Measurements from ENCODE around the gene CHGA.

The CHGA gene

GRCh38 chr14:92978229-92979021 is 55.5 kb downstream of the CHGA start:
- Histone ChIP-seq H3K9me3 (ENCODE audit: control insufficient read depth, insufficient read depth, low read length) (peaks cover 47% of the 10 kb centered on the region), H4K20me1 (ENCODE audit: control insufficient read depth, insufficient read depth, low read depth, low read length) (no peaks in the 10 kb centered on the region), H3K27me3 (ENCODE audit: control insufficient read depth, low read length) (no peaks in the 10 kb centered on the region), H3K79me2 (ENCODE audit: control insufficient read depth, low read length) (no peaks in the 10 kb centered on the region), H3K36me3 (ENCODE audit: control insufficient read depth, low read length) (peaks cover 3% of the 10 kb centered on the region; the same call in 1 of the 2 replicates), H3K4me3 (ENCODE audit: low read length) (no peak overlapping the region), H3K9me2 (replicated peaks; ENCODE audit: control insufficient read depth, low read length) (no peaks in the 10 kb centered on the region), H3K4me1 (ENCODE audit: control insufficient read depth, low read length) (peaks cover 9% of the 10 kb centered on the region), H3K4me2 (ENCODE audit: low read length) (no peak overlapping the region), H3K27ac (ENCODE audit: low read depth, low read length) (no peak overlapping the region), H3F3A (ENCODE audit: control insufficient read depth, insufficient read depth) (no peaks in the 10 kb centered on the region)
- no peak for TF ChIP-seq CTCF (IDR thresholded peaks at IDR 0.05; ENCODE audit: low read depth, low read length, poor library complexity, severe bottlenecking)
- no peak for TF ChIP-seq EZH2phosphoT487 (IDR thresholded peaks at IDR 0.05; ENCODE audit: borderline replicate concordance, low read length)

- H3K4me3 ChIP-seq (ENCODE audit: low read length): no peak overlapping the region
- no peaks in the 10 kb centered on the region for H3K79me2 ChIP-seq (ENCODE audit: control insufficient read depth, low read length)
- no peaks in the 10 kb centered on the region for H3F3A ChIP-seq (ENCODE audit: control insufficient read depth, insufficient read depth)
- H3K27me3 ChIP-seq (ENCODE audit: control insufficient read depth, low read length): no peaks in the 10 kb centered on the region
- peaks cover 44% of the 10 kb centered on the region for H3K9me3 ChIP-seq (ENCODE audit: control insufficient read depth, insufficient read depth, low read length)
- no peaks in the 10 kb centered on the region for H3K9me2 ChIP-seq (replicated peaks; ENCODE audit: control insufficient read depth, low read length)
- no peaks in the 10 kb centered on the region for H4K20me1 ChIP-seq (ENCODE audit: control insufficient read depth, insufficient read depth, low read depth, low read length)
- no peak overlapping the region for H3K4me2 ChIP-seq (ENCODE audit: low read length)
- no peak overlapping the region for H3K27ac ChIP-seq (ENCODE audit: low read depth, low read length)
- TF ChIP-seq EZH2phosphoT487 (IDR thresholded peaks at IDR 0.05; ENCODE audit: borderline replicate concordance, low read length): no peak
- no peak for TF ChIP-seq CTCF (IDR thresholded peaks at IDR 0.05; ENCODE audit: low read depth, low read length, poor library complexity, severe bottlenecking)
- peaks cover 3% of the 10 kb centered on the region; the same call in 1 of the 2 replicates for H3K36me3 ChIP-seq (ENCODE audit: control insufficient read depth, low read length)
- H3K4me1 ChIP-seq (ENCODE audit: control insufficient read depth, low read length): peaks cover 14% of the 10 kb centered on the region
Observed at GRCh38 chr14:92980866-92981265, 57.9 kb downstream of the CHGA start.

GRCh38 chr14:92981726-92982125 is 58.8 kb downstream of the CHGA start:
- Histone ChIP-seq H3K4me3 (ENCODE audit: low read length) (no peak overlapping the region), H3K36me3 (ENCODE audit: control insufficient read depth, low read length) (peaks cover 3% of the 10 kb centered on the region; the same call in 1 of the 2 replicates), H3F3A (ENCODE audit: control insufficient read depth, insufficient read depth) (no peaks in the 10 kb centered on the region), H3K27ac (ENCODE audit: low read depth, low read length) (no peak overlapping the region), H3K4me2 (ENCODE audit: low read length) (no peak overlapping the region), H3K4me1 (ENCODE audit: control insufficient read depth, low read length) (peaks cover 14% of the 10 kb centered on the region), H3K9me3 (ENCODE audit: control insufficient read depth, insufficient read depth, low read length) (peaks cover 44% of the 10 kb centered on the region), H3K9me2 (replicated peaks; ENCODE audit: control insufficient read depth, low read length) (no peaks in the 10 kb centered on the region), H4K20me1 (ENCODE audit: control insufficient read depth, insufficient read depth, low read depth, low read length) (no peaks in the 10 kb centered on the region), H3K79me2 (ENCODE audit: control insufficient read depth, low read length) (no peaks in the 10 kb centered on the region), H3K27me3 (ENCODE audit: control insufficient read depth, low read length) (no peaks in the 10 kb centered on the region)
- no peak for TF ChIP-seq EZH2phosphoT487 (IDR thresholded peaks at IDR 0.05; ENCODE audit: borderline replicate concordance, low read length)
- no peak for TF ChIP-seq CTCF (IDR thresholded peaks at IDR 0.05; ENCODE audit: low read depth, low read length, poor library complexity, severe bottlenecking)

All from DOHH2 (cell line).